CD4-positive, alpha-beta T cell treated with Interleukin-21 for 1 hour (primary cell): ENCODE measurements around the gene ALDH1A2.
"Not testable (repeated sequence)": the region's sequence is repeated elsewhere in the genome, so short reads cannot be mapped to it uniquely, and the experiment has no call there.

Experiments
- DNase-seq: peaks from one replicate; pipeline ENCODE4 v3.0.0-alpha.2; 2020

ALDH1A2 gene

DNA sequence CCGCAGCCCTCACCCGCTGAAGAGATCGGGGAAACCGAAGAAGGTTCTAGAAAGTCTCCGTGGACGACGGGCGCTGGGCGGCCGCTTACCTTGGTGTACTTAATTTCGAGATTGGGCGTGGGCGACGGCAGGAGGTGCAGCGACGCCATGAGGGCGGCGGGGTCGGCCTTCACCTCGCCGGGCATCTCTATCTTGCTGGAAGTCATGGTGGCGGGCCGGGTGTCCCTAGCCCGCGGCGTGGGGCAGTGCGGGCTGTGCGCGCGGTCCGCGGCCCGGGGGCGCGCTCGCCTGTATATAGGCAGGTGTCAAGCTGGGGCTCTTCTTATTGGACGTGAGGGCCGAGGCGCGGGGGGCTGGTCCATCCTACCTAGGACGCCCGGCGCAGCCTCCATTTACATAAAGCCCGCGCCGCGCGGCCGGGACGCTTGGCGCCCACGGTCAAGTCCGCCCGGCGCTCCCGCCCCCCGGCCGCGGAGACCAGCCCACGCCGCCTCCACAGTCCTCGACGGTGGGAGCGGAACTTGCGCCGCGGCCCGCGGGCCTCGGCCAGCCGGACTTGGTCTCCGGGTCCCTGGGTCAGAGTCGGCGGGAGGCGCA, at the start of gene ALDH1A2:
Gene ALDH1A2 (minus strand): TSS at position 267 of the 597 bp plus-strand sequence. CDS start 61 bp downstream, at position 206.
- no peak for DNase-seq

DNA sequence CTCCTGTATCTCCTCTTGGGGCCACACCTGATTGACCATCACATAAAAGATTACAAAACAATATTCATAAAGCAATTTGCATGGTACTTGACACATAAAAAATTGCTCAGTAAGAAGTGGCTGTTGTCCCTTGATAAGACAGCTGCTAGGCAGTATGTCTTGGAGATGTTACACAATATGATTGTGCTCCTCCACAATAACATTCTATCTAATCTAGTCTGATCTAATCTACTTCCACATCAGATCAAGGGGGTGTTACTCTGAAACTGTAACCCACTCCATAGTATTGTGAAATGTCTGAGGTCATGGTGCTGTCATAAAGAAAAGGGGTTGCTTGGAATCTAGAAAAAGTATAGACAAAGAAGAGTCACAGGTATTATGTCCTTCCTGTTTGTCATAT, 49.3 kb upstream of the ALDH1A2 start:
- no peak for DNase-seq

DNA sequence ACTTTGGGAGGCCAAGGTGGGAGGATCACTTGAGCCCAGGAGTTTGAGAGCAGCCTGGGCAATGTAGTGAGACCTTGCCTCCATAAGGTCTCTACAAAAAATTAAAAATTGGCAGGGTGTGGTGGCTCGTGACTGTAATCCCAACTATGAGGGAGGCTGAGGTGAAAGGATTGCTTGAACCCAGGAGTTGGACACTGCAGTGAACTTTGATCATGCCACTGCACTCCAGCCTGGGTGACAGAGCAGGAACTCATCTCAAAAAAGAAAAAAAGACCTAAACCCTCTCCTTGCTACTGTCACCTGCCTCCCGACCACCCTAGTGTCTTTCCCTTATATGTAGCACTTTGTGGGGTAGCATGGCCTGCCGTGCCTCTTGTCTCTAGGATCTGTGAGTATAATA, 48.9 kb upstream of the ALDH1A2 start:
- DNase-seq: no peak

DNA sequence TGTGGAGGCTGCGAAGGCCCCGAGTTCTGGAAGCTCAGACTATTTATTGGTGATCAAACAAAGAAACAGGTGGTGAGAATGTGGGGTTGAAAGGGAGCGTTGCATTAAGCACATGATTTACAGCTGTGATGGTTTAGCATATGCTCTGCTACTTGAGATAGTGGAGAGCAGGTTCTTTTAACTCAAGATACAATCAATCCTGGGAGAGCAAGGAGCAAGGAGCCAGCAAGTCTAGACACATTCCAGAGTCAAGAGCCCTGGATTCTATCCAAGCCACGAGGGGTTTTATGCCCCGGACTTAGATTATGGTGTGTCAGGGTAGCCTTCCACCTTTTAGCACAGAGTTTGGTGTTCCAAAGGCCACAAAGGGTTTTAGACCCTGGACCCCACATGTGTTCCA, 47.8 kb upstream of the ALDH1A2 start:
- not testable (repeated sequence) for DNase-seq

GRCh38 chr15:58111718-58112104, 46.2 kb upstream of the ALDH1A2 start:
- no peak for DNase-seq

DNA sequence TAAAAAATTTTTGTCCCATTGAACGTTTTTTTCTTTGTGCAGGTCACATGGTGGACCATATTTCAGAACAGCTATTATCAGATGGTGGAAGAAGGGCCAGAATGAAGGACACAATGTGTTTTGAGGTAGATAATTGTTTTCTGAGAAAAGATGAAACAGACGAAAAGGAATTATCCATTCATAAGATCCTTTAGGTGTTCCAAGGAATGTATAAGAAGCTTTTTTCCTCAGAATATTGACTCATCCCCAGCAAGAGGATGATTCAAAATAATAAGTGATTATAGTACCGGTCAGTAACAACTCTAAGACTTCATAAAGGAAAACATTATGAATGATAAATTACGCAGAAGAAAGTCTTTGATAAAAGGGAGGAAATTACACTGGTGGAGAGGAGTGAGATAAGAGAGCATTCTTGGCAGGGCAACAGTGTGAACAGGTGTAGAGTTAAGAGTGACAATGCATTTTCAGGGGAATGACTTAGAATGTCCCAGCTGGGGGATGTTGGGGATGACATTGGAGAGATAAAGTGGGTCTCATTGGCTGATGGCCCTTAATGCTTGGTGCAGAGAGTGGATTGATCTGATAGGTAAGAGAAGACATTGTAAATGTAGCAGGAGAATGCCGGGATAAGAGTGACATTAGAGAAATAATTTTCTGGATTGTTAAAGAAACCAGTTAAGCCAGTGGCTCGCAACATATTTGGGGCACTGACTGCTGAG, 45.6 kb upstream of the ALDH1A2 start:
- no peak for DNase-seq

DNA sequence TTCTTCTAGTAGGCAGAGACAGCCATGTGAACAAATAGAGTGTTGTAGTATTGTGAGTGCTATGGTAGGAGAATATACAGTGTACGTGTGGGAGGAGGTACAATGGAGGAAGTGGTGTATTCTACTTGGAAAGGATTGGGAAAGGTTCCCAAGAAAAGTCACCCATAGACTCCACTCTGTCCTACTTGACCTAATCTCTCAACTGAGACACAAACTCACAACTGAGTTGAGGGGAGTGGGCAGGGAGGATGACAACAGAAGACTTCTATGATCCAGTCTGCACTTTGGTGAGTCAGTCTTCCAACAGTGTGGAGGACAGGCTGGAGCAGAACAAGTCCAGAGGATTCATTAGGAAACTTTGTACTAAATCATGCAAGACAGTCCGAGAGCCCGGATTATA, 43.9 kb upstream of the ALDH1A2 start:
- no peak for DNase-seq

DNA sequence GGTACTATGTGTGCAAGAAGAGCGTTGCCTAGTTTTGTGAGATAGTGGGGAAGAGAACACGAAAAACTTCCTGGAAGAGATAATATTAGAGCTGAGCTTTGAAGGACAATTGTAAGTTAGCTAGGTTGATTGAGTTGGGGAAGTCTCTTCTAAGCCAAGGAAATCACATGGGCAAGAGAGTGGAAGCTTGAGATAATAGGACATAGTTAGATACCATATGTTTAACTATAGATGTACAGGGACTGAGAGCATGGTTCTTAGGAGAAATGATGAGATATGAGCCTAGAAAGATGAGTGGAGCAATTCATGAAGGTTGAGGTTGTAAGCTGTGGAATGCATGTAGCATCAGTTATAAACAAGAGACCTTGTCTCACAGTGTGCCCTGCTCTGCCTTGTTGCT, 42.6 kb upstream of the ALDH1A2 start:
- no peak for DNase-seq

- no peak for DNase-seq
Measured at GRCh38 chr15:58103482-58103881, 38.0 kb upstream of the ALDH1A2 start.

DNA sequence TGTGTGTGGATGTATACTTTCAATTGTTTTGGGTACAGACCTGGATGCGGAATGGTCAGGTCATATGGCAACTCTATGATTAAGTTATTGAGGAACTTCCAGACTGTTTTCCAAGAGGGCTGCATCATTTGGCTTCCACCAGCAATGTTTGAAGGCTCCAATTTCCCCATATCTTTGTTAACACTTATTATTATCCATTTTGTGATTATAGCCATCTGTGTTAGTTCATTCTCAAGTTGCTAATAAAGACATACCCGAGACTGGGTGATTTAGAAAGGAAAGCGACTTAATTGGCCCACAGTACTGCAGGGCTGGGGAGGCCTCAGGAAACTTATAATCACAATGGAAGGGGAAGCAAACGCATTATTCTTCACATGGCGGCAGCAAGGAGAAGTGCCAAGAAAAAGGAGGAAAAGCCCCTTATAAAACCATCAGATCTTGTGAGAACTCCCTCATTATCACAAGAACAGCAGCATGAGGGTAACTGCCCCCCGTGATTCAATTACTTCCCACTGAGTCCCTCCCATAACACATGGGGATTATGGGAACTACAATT, 31.1 kb upstream of the ALDH1A2 start:
- no peak for DNase-seq

- no peak for DNase-seq
Measured at GRCh38 chr15:58095415-58095814, 29.9 kb upstream of the ALDH1A2 start.

DNA sequence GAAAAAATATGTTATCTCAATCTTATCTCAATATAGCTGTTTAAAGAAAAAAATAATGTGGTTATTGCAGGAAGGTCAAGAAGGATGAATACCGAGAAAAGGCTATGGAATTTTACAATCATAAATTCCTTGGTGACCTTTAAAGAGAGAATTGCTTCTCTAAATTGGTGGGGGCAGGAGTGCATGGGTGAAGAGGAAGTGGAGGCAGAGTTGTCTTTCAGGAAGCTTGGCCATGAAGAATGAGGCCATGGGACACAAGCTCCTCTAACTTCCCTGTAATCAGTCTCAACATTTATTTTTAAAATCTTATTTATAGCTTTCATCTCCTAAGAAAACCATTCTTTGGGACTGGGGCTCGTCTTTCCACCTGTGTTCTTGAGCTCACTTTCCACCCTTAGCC, 22.4 kb upstream of the ALDH1A2 start:
- DNase-seq: no peak

GRCh38 chr15:58086491-58086890, 21.0 kb upstream of the ALDH1A2 start:
- no peak for DNase-seq

- no peak for DNase-seq
Measured at GRCh38 chr15:58083526-58083925, 18.0 kb upstream of the ALDH1A2 start.

GRCh38 chr15:58081891-58082290, 16.4 kb upstream of the ALDH1A2 start:
- DNase-seq: no peak

GRCh38 chr15:58081456-58081855, 15.9 kb upstream of the ALDH1A2 start:
- no peak for DNase-seq

- not testable (repeated sequence) for DNase-seq
Measured at GRCh38 chr15:58080959-58081358, 15.4 kb upstream of the ALDH1A2 start.

DNA sequence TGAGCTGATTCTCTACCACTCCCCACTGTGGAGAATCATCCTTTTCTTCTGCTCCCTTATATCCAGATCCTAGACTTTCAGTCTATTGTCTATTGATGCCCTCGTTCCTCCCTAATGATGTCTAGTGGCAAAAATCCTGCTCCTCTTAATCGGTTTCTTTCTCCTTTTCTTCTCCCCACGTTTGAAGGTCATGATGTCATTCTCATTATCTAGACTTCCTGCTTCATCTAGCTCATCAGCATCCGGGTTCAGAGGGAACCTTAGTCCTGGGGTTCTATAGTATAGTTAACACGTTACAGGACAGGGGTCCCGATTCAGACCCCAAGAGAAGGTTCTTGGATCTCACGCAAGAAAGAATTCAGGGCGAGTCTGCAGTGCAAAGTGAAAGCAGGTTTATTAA, 14.9 kb upstream of the ALDH1A2 start:
- no peak for DNase-seq

GRCh38 chr15:58078591-58078990, 13.1 kb upstream of the ALDH1A2 start:
- no peak for DNase-seq

DNA sequence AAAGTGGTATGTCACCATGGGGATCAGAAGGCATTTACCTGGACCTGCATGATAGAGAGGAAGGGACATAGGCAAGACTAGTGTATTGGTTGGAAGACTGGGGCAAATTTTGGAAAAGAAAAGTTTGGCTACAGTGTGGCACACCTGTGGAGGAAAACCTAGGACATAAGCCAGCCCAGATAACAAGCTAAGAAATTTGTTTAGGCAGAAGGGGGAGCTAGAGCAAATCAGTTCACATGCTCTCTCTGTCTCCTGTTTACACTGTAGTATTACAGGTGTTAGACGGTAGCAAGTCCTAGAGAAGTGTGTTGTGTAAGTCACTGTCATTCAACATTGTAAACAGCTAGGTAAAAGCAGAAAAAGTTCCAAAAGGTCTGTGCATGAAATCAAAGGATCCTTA, 11.9 kb upstream of the ALDH1A2 start:
- DNase-seq: no peak

DNA sequence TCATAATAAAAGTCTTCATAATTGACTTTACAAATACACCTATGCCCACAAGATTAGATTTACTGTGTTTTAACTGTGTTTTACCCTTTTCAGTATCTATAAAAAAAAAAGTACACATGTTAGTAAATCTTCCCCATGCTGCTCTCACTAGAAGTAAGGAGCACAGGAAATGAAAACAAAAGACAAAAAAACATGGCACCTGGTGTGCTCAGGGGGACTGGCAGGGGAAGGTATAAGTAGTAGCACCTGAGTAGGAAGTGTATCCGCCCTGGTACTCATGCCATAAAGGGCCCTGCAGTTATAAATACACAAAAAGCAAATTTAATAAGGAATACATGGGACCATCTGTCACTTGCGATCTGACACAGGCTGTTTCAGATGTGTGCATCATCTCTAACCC, 8.9 kb upstream of the ALDH1A2 start:
- no peak for DNase-seq

DNA sequence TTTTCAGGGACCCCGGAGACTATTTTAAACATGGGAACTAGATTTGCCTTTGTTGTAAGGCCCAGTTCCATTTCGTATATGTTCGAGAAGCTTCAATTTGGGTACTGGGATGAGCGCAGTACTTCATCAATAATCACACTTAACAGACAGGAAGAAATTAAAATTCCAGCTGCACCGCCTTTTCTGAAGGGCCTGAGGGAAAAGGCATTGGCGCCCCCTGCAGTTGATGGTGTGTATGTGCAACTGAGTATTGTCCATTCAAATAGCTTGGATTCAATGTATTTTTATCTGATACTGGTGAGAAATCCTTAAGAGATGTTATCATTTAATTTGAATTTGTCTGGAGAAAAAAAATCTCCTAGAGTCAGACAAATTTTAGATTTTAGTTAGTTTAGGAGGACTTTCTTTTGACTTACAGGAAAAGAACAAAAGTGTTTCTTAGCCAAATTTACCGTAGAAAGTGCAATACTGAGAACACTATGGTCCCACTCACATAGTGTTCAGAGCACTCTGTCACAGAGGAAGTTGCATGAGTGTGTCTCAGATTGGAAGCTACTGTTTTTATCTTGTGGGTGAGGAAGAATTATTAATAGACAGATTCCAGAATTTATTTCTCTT, 5.4 kb upstream of the ALDH1A2 start:
- DNase-seq: peak; percentile 21

GRCh38 chr15:58069008-58069407, 3.5 kb upstream of the ALDH1A2 start:
- DNase-seq: no peak
